GM18511 (cell line): ENCODE data around the gene DRC1.
"Not testable (repeated sequence)": the region's sequence is repeated elsewhere in the genome, so short reads cannot be mapped to it uniquely, and the experiment has no call there.

ENCODE experiments used
- ATAC-seq: cut with Tn5 transposase; IDR thresholded peaks from one replicate; pipeline ENCODE4 v1.9.1; 2021; ENCODE audit warnings: mild to moderate bottlenecking, moderate library complexity; ENCODE audit not compliant: unreplicated experiment

The DRC1 gene

GRCh38 chr2:26401739-26402541 is at the start of gene DRC1:
Gene DRC1, plus strand, starts transcription at chr2:26401920. Its CDS starts 70 bp downstream, at chr2:26401990.
- no peak for ATAC-seq

DNA sequence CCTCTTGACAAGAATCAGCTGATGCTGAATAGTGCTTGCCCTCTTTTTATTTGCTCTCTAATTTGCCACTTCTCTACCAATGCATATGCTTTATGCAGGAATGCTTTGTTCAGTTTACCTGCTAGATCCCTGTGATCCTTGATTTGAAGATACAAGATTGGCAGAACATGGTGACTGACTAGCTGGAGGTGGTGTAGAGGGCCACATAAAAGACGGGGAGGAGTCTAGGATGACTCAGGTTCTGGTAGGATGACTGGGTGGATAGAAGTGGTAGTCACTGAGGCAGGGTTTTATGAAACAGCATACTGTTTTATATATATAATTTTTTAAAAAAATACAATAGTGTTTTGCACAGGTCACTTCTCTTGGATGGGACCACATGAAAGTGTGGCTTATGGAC is 48.8 kb upstream of the DRC1 start:
- no peak for ATAC-seq

DNA sequence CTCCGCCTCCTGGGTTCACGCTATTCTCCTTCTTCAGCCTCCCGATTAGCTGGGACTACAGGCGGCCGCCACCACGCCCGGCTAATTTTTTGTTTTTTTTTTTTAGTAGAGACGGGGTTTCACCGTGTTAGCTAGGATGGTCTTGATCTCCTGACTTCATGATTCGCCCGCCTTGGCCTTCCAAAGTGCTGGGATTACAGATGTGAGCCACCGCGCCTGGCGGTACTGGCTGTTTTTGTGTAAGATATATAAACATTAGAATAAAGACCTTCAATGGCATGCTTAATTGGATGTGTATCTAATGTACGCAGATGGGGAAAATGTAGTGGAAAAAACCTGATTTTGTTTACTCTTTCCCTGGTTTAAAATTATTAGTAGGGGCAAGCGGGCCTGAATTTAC is 47.3 kb upstream of the DRC1 start:
- not testable (repeated sequence) for ATAC-seq

DNA sequence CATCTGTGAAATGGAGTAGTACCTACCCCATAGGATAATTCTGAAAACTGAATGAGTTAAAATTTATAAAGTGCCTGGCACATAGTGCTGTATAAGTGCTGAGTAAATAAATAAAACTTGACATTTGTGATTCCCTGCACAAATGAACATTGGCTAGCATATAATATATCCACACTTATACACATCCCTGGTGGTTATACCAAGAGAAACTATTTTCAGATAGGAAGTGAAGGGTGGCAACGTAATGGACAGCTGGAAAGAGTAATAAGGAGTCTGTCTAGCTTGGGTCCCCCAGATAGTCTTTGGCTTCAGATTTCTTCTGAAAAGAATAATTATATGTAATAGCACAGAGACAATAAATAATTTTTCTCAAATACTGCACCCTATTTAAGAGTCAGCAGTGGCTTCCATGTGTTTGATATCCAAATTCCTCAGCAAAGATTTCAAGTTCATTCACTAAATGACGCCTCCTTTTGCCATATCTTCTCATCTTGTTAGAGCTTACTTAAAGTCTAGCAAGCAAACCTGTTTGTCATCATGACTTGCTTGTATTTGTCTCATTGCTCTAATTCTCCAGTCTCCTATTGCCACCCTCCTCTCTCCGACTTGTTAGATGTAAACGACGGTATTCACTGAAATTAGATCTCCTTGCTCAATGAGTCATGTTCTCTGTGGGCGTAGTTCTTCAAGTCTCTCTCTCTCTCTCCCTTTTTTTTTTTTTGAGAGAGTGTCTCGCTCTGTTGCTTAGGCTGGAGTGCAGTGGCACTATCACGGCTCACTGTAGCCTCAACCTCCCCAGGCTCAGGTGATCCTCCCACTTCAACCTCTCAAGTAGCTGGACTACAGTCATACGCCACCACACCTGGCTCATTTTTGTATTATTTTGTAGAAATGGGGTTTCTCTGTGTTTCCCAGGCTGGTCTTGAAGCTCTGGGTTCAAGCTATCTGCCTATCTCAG is 46.4 kb upstream of the DRC1 start:
- ATAC-seq: no peak

DNA sequence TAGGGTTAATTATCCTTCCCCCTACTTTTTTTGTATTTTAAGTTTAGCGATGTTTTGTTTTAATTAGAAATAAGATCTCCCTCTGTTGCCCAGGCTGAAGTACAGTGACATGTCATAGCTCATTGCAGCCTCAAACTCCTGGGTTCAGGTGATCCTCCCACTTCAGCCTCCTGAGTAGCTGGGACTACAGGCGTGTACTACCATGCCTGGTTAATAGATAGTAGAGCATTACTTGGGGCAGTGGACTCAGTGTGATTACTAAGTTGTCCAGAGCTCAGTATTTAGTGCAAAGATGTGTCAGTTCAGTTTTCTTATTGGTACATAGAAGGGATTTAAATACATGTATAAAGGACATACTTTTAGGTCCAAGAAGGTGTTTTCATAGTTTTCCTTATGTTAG is 45.6 kb upstream of the DRC1 start:
- no peak for ATAC-seq

DNA sequence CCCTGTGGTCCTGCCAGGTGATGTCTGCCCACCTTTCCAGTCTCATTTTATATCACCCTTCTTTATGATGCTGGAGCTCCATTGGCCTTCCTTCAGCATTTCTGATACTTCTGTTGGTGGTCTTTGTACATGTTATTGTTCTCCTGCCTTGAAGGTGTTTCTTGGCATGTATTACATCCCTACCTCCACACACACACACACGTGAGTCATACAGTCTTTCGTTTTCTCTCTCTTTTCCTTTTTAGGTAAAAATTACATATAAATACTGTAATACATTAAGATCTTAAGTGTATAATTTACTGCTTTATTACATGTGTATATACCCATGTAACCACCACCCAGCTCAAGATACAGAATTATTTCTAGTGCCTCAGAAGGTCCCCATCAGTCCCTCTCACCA is 44.9 kb upstream of the DRC1 start:
- no peak for ATAC-seq

DNA sequence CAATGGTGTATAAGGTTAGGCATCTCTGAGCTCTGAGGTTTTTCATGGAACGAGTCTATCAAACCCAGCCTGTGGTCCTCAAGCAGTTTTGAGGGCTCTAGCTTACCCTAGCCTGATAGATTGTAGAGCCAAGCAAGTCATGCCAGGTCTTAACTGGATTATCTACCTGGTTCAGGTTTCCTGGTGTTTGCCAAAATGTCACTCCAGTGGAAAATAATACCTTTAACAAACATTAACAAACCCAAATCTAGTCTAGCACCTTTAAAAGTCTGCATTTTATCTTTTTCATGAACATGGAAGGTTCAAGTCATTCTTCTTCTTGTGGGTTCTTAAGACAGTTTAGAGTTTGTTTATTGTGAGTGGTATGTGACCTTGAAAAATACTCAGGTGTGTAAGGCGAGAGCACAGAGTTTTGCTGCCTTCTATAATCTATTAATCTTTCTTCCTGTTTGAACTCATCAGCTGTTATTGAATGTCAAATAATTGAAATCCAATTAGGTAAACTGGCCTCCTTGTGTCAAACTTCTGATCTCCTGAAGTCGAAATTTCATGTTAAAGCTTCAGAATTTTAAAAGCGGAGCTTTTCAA is 41.7 kb upstream of the DRC1 start:
- ATAC-seq: no peak

DNA sequence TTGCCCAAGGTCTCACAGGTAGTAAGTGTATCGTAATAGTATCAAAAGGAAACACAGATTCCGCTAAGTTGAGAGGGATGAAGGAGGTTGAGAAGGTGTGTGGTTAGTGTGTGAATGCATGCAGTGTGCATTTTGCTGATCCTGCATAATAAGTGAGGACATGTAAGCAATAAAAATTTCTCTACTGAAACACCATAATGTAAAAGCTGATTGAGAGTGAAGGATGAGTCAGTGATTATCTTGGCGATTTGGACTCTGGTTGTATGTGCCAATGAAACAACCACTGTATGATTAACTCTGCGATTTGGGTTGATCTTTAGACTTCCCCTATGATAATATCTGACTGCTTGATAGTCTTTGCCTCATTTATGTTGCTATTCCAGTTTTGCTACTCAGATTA is 38.4 kb upstream of the DRC1 start:
- no peak for ATAC-seq

DNA sequence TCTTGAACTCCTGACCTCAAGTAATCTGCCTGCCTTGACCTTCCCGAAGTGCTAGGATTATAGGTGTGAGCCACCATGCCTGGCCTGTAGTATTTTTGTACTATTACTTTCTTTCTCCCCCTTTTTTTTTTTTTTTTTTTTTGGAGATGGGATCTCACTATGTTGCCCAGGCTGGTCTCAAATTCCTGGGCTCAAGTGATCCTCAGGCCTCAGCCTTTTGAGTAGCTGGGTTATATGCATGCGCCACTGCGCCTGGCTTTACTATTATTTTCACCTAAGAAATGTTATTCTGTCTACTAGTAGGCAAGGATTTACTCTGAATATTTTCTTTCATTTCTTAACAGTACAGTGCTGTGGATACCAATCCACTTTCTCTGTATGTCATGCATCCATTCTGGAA is 37.8 kb upstream of the DRC1 start:
- ATAC-seq: no peak

GRCh38 chr2:26364669-26365068 is 37.1 kb upstream of the DRC1 start:
- ATAC-seq: no peak

- ATAC-seq: no peak
Measured at GRCh38 chr2:26366957-26367356, 34.8 kb upstream of the DRC1 start.

GRCh38 chr2:26369664-26370063 is 32.1 kb upstream of the DRC1 start:
- not testable (repeated sequence) for ATAC-seq

DNA sequence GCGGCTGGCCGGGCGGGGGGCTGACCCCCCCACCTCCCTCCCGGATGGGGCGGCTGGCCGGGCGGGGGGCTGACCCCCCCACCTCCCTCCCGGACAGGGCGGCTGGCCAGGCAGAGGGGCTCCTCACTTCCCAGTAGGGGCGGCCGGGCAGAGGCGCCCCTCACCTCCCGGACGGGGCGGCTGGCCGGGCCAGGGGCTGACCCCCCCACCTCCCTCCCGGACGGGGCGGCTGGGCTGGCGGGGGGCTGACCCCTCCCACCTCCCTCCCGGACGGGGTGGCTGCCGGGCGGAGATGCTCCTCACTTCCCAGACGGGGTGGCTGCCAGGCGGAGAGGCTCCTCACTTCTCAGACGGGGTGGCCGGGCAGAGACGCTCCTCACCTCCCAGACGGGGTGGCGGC is 30.8 kb upstream of the DRC1 start:
- not testable (repeated sequence) for ATAC-seq

GRCh38 chr2:26376799-26377198 is 24.9 kb upstream of the DRC1 start:
- ATAC-seq: no peak

DNA sequence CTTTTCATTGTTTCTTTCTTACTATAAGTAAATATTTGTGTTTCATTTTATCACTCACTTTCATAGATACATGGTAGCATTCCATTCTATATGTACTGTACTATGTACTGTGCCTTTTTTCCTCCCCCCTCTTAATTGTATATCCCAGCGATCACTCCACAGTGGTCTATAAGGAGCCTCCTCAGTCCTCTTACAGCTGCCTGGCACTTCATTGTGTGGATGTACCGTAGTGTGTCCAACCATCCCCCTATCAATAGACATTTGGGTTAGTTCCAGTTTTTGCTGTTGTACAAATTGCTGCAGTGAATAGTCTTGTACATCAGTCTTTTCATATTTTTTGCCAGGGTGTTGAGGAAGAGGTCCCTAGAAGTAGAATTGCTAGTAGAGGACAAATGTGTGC is 21.4 kb upstream of the DRC1 start:
- ATAC-seq: no peak

DNA sequence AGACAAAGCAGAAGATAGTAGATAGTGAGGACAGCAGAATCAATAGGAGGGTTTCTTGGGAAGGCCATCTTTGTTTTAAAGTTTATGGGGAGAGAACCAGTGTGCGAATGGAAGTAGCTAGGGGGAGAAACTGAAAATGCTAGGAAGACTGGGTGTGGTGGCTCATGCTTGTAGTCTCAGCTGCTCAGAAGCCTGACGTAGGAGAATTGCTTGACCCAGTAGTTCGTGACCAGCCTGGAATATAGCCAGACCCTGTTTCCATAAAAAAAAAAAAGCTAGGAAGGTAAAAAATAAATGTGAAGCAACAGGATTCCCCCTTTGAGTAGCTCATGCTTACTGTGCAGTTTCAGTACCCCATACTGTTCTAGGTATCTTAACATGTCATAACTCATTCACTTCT is 19.2 kb upstream of the DRC1 start:
- no peak for ATAC-seq

- no peak for ATAC-seq
Measured at GRCh38 chr2:26384183-26384582, 17.5 kb upstream of the DRC1 start.

DNA sequence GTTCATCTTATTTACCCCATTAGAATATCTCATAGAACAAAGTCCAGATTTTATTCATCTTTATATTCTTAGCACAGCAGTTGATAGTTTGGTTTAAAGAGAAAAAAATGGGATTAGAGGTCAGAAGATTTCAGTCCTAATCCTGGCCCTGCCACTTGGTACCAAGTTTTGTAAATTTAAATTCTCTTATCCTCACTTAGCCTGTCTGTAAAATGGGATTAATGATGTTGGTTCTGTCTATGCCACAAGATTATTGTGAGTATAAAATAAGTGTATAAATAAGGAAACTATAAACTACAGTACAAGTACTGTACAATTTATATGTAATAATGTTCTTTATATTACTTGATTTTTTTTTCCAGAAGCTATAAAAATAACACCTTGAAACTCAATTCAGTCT is 17.1 kb upstream of the DRC1 start:
- no peak for ATAC-seq

GRCh38 chr2:26387189-26387588 is 14.5 kb upstream of the DRC1 start:
- ATAC-seq: no peak

- ATAC-seq: no peak
Measured at GRCh38 chr2:26394694-26395093, 7.0 kb upstream of the DRC1 start.

DNA sequence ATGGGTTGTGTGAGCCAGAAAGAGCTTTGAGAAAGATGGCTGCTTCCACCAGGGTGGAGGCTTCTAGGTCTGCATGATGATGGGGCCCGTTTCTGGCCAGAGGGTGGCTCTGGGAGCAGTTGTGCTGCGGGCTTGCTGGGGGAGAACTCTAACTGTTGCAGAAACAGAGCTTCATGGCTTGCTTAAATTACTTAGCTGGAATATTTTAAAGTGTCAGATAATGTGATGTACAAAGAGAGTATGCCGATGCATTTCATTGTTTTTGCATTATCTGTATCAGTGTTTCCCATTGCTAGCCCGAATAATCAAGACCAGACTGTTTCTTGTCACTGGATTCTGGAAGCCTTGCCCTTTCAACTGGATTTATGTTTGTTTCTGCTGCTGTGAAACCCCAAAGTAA is 6.3 kb upstream of the DRC1 start:
- no peak for ATAC-seq
